Activated T-cell treated with anti-CD3 and anti-CD28 coated beads, Interleukin-2, amount 50 U/mL, for 24 hours (primary cell): Measurements from ENCODE around the gene POU4F3.
A peak's percentile ranks its signal among the peaks of the same experiment; 100 is the strongest.
"Not testable (repeated sequence)": the region's sequence is repeated elsewhere in the genome, so short reads cannot be mapped to it uniquely, and the experiment has no call there.

Source experiments
- DNase-seq: peaks from one replicate; pipeline ENCODE4 v3.0.0-alpha.2; 2020
- H3K27ac Mint-ChIP-seq: 2 replicates; pipeline ENCODE4 v1.8.0; 2020; ENCODE audit warnings: mild to moderate bottlenecking, mixed read lengths
- H3K27me3 Mint-ChIP-seq: 2 replicates; pipeline ENCODE4 v1.8.0; 2020; ENCODE audit warnings: mixed read lengths
- H3K36me3 Mint-ChIP-seq: 2 replicates; pipeline ENCODE4 v1.8.0; 2020; ENCODE audit warnings: low read depth, mixed read lengths
- H3K4me1 Mint-ChIP-seq: 2 replicates; pipeline ENCODE4 v1.8.0; 2020; ENCODE audit warnings: low read depth, mixed read lengths
- H3K4me3 Mint-ChIP-seq: 2 replicates; pipeline ENCODE4 v1.8.0; 2020; ENCODE audit warnings: mild to moderate bottlenecking, moderate library complexity, mixed read lengths
- H3K9me3 Mint-ChIP-seq: 2 replicates; pipeline ENCODE4 v1.8.0; 2020; ENCODE audit warnings: mixed read lengths

The POU4F3 gene, protein sequence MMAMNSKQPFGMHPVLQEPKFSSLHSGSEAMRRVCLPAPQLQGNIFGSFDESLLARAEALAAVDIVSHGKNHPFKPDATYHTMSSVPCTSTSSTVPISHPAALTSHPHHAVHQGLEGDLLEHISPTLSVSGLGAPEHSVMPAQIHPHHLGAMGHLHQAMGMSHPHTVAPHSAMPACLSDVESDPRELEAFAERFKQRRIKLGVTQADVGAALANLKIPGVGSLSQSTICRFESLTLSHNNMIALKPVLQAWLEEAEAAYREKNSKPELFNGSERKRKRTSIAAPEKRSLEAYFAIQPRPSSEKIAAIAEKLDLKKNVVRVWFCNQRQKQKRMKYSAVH

DNA sequence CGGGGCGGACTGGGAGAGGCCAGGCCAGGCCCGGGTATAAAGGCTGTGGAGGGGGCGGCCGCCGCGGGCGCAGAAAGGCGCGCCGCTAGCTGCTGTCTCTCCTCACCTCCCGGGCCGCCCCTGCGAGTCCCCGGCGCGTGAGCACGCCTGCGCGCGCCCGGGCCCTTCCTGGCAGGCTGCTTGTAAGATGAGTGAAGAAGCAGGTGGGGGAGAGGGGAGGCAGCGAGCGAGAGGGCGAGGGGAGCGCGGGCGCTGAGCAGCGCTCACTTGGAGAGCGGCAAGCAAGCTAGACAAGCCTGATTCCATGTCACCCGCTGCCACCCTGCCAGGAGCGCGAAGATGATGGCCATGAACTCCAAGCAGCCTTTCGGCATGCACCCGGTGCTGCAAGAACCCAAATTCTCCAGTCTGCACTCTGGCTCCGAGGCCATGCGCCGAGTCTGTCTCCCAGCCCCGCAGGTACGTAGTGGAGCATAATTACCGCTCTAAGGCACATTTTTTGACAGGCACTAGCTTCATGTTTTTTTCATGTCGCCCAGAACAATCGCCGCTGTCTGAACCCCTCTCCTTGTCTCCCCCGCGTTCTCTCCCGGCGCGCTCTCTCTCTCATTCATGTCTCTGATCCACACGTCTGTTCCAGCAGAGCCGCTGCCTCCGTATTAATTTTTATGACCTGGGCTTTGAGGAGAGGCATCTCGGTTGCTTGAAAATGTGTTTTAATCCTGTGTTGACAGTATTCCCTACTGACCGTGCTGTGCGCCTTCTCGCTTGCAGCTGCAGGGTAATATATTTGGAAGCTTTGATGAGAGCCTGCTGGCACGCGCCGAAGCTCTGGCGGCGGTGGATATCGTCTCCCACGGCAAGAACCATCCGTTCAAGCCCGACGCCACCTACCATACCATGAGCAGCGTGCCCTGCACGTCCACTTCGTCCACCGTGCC, at the start of gene POU4F3:
TSS of gene POU4F3 (plus strand) at position 66 of the 941 bp plus-strand sequence. CDS start at position 340, 274 bp downstream.
- Mint-ChIP-seq H3K4me3 (no peak within 1 kb of the TSS), H3K9me3 (peaks cover 3% of the 10 kb centered on the region), H3K27ac (peak within 1 kb of the TSS; percentile 67), H3K36me3 (no peaks in the 10 kb centered on the region), H3K27me3 (peaks cover 97% of the 10 kb centered on the region), H3K4me1 (peaks cover 11% of the 10 kb centered on the region)
- no peak for DNase-seq

DNA sequence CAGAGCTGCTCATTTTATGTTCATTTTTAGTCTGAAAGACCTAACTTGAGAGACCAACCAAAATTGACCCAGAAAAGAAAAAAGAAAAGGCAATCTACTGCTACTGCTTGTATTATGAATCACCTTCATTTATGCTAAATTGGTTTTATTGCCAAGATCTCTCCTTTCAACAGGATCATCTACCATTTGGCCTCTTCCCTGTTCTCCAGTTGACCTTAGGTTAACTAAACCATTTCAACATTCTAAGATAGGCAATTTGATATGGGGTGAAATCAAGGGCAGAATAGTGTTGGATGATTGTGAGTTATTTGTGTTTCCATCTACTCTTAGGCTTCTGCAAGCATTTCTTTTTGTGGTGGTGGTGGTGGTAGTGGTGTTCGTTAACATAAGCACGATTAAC, 48.3 kb upstream of the POU4F3 start:
- Mint-ChIP-seq H3K4me3 (no peak overlapping the region), H3K27ac (no peak overlapping the region), H3K27me3 (no peaks in the 10 kb centered on the region), H3K4me1 (no peaks in the 10 kb centered on the region), H3K36me3 (peaks cover 26% of the 10 kb centered on the region), H3K9me3 (no peaks in the 10 kb centered on the region)
- DNase-seq: no peak

DNA sequence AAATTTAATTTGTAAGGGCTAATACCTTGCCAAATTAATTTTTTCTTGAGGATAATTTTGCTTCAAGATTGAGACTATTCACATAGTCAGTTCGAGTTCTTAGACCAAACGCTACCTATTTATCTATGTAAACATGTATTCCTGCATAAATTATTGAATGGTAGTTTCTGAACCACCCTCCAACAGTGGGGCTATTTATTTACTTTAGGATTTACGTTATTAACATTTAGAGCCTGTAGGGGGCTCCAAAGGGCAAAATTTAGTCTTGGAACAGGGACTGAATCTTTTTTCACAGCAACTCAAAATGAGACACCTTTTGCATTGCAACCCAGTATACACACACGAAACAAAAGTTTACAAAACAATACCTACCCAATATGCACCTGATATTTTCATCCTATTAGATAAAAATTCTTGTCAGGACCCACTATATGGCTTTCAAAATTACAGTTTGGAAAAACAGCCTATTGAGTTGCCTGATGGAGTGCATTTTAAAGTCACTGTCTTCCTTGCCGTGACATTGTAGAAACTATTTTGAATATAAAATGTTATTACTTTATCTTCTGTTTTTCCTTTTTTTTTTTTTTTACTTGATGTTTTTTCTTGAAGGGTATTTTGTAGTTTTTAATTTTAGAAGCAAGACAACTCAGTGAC, 47.1 kb upstream of the POU4F3 start:
- no peaks in the 10 kb centered on the region for H3K27me3 Mint-ChIP-seq
- H3K27ac Mint-ChIP-seq: no peak overlapping the region
- peaks cover 16% of the 10 kb centered on the region for H3K36me3 Mint-ChIP-seq
- DNase-seq: no peak
- no peak overlapping the region for H3K4me3 Mint-ChIP-seq
- no peaks in the 10 kb centered on the region for H3K4me1 Mint-ChIP-seq
- no peaks in the 10 kb centered on the region for H3K9me3 Mint-ChIP-seq

DNA sequence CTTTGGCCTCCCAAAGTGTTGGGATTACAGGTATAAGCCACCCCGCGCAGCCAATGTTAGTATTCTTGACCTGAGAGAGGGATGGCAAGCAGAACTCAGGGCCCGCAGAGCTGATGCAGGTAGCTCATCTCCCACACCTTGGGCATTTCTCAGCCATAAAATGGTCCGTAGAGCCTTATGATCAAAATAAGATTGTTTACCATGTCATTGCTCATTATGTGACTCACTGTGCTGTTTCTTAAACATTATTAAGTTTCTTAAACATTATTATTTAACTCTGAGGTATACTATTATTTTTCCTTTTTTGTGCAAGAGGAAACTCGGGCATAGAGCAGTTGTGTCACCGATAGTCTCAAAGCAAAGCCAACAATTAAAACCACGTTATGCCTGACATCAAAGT, 42.4 kb upstream of the POU4F3 start:
- H3K9me3 Mint-ChIP-seq: no peaks in the 10 kb centered on the region
- no peaks in the 10 kb centered on the region for H3K4me1 Mint-ChIP-seq
- no peak overlapping the region for H3K27ac Mint-ChIP-seq
- H3K4me3 Mint-ChIP-seq: no peak overlapping the region
- no peaks in the 10 kb centered on the region for H3K36me3 Mint-ChIP-seq
- no peaks in the 10 kb centered on the region for H3K27me3 Mint-ChIP-seq
- no peak for DNase-seq

DNA sequence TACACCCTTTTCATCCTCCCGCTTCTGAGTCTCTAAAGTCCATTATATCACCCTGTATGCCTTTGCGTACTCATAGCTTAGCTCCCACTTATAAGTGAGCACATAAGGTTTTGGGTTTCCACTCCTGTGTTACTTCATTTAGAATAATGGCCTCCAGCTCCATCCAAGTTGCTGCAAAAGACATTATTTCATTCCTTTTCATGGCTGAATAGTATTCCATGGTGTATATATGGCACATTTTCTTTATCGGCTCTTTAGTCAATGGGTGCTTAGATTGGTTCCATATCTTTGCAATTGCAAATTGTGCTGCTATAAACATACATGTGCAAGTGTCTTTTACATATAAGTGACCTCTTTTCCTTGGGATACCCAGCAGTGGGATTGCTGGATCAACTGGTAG, 39.7 kb upstream of the POU4F3 start:
- not testable (repeated sequence) for H3K4me1 Mint-ChIP-seq, H3K9me3 Mint-ChIP-seq, H3K4me3 Mint-ChIP-seq, DNase-seq, H3K27me3 Mint-ChIP-seq, H3K27ac Mint-ChIP-seq, H3K36me3 Mint-ChIP-seq

DNA sequence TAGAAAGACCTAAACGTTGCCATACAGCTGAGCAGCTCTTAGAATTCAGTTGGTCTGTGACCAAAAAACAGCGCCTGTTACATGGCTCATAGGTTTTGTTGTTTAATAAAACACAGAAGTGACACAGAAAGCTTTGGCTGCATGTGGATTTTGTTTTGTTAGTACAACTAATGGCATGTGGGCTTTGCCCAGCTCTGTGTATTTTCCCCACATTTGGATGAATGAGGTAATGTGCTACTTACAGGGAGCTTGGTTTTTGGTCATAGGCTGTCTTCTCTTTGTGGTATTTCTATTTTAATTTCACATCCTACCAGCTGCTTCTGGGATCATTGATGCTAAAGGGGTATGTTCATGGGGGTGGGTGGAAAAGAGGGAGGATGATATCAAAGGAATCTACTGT, 37.0 kb upstream of the POU4F3 start:
- Mint-ChIP-seq H3K4me3 (no peak overlapping the region), H3K36me3 (no peaks in the 10 kb centered on the region), H3K27ac (no peak overlapping the region), H3K9me3 (no peaks in the 10 kb centered on the region), H3K4me1 (no peaks in the 10 kb centered on the region), H3K27me3 (peaks cover 13% of the 10 kb centered on the region)
- DNase-seq: no peak

DNA sequence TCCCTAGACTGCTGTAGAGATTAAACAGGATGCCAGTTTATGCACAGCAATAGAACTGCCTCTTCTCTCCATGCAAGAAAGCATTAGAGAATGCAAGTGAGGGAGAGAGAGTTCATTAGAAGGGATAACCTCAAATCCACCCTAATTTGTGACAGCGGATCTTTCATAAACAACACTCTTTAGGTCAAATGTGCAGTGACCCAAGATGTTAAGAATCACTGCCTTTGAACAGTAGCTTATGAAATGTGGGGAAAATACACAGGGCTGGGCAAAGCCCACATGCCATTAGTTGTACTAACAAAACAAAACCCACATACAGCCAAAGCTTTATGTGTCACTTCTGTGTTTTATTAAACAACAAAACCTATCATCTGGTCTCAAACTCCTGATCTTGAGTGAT, 36.2 kb upstream of the POU4F3 start:
- H3K36me3 Mint-ChIP-seq: no peaks in the 10 kb centered on the region
- no peaks in the 10 kb centered on the region for H3K4me1 Mint-ChIP-seq

DNA sequence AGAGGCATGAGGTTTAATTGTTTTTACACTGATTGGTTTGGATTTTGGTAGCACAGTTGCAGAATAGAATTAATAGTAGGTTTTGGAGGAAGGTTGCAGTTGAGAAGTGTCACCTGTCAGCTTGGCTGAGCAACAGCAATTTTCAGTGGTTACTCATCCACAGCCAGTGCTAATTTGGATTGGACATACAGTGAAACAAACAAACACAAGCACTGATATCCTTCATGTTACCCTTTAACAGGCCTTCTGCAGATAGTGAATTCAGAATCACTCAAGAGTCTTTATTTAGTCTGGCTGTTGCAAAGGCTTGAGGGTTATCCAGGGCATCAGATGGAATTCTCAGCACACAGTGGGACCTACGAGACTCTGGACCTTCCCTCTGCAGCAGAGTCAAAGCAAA, 31.8 kb upstream of the POU4F3 start:
- Mint-ChIP-seq H3K36me3 (no peaks in the 10 kb centered on the region), H3K27ac (no peak overlapping the region), H3K4me1 (no peaks in the 10 kb centered on the region), H3K27me3 (peaks cover 17% of the 10 kb centered on the region), H3K9me3 (no peaks in the 10 kb centered on the region), H3K4me3 (no peak overlapping the region)
- DNase-seq: no peak

More for the DNA sequence above, 36.2 kb upstream of the POU4F3 start:
- Mint-ChIP-seq H3K27ac (no peak overlapping the region), H3K4me3 (no peak overlapping the region), H3K27me3 (peaks cover 13% of the 10 kb centered on the region), H3K9me3 (no peaks in the 10 kb centered on the region)
- DNase-seq: no peak

DNA sequence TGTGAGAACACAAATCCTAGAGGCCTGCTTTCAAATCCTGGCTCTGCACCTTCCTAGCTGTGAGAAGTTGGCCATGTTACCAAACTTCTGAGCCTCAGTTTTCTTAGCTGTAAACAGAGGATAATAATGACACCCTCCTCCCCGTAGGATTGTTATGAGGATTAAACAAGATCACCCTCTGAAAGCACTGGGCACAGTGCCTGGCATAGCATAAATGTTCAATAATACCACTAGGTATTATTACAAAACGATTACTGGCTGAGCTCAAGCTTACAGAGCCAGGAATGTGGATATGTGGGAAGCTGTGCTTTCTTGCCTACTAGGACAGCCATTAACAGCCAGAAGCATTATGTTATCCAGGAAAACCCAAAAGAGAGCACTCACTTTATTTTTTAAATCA, 30.8 kb upstream of the POU4F3 start:
- Mint-ChIP-seq H3K27me3 (peaks cover 15% of the 10 kb centered on the region), H3K4me3 (no peak overlapping the region), H3K36me3 (no peaks in the 10 kb centered on the region), H3K27ac (no peak overlapping the region), H3K9me3 (no peaks in the 10 kb centered on the region), H3K4me1 (peaks cover under 1% of the 10 kb centered on the region)
- DNase-seq: no peak

DNA sequence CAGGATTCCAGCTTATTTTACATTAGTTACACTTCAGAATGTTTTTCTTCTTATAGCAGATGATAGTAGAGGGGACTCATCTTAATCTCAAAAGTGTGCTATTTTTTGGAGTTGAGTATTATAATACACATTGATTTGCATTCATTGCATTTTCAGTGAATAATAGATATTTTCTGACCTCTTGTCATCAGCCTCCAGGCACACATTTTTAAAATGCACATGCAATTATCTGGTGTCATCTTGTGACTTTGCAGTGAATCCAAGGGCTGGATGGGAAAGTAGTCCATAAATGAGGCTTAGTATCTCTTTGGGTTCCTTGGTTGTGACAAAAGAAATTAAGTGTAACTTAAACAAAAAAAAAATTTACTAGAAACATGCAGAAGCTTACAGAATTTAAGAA, 28.1 kb upstream of the POU4F3 start:
- DNase-seq: no peak
- no peak overlapping the region for H3K27ac Mint-ChIP-seq
- no peaks in the 10 kb centered on the region for H3K9me3 Mint-ChIP-seq
- H3K4me1 Mint-ChIP-seq: peaks cover 5% of the 10 kb centered on the region
- peaks cover 28% of the 10 kb centered on the region for H3K27me3 Mint-ChIP-seq
- no peak overlapping the region for H3K4me3 Mint-ChIP-seq
- no peaks in the 10 kb centered on the region for H3K36me3 Mint-ChIP-seq

DNA sequence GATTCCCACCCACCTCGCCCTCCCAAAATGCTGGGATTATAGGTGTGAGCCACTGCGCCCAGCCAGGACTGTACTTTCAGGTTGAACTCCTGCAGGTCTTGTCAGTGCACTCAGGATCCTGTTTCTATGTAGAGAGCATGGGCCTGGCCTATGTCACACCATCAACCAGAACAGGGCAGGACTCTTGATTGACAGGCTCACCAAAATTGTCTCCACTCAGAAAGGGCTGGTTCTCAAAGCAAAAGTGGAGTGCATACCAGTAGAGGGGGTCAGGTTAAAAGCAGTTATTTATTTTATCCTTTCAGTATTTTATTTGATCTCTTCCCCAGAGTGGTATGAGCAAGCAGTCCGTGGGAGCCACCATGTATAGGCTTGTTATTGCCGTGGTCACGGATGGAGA, 27.4 kb upstream of the POU4F3 start:
- H3K36me3 Mint-ChIP-seq: no peaks in the 10 kb centered on the region

DNA sequence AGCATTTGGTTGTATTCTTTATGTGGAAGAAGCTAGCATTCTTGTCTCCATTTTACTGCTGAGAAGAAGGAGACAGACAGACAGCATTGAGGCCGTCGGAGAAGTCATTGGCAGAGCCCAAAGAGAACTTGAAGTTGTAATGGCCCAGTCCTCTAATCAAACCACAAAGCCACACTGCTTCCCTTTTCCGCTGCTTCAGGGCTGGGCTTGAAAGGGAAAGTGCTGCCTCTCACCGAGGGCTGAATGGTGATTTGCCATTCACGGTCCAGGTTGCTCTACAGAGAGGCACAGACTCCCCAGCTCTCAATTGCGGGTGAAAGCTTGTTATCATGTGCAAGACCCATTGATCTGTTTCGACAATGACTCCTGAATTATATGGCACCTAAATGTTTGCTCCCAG, 25.6 kb upstream of the POU4F3 start:
- DNase-seq: no peak
- Mint-ChIP-seq H3K4me3 (no peak overlapping the region), H3K27me3 (peaks cover 33% of the 10 kb centered on the region), H3K4me1 (peaks cover 5% of the 10 kb centered on the region), H3K9me3 (no peaks in the 10 kb centered on the region), H3K36me3 (no peaks in the 10 kb centered on the region), H3K27ac (no peak overlapping the region)

More for the DNA sequence above, 27.4 kb upstream of the POU4F3 start:
- no peak for DNase-seq
- Mint-ChIP-seq H3K4me1 (peaks cover 5% of the 10 kb centered on the region), H3K27ac (no peak overlapping the region), H3K9me3 (no peaks in the 10 kb centered on the region), H3K27me3 (peaks cover 27% of the 10 kb centered on the region), H3K4me3 (no peak overlapping the region)

DNA sequence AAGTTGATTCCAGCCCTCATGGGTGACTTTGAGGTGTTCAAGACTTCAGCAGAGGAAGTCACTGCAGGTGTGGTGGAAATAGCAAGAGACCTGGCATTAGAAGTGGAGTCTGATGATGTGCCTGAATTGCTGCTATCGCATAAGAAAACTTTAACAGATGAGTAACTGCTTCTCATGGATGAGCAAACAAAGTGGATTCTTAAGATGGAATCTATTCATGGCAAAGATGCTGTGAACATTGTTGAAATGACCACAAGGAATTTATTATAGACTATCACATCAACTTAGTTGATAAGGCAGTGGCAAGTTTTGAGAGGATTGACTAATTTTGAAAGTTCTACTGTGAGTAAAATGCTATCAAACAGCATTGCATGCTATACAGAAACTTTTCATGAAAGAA, 17.1 kb upstream of the POU4F3 start:
- DNase-seq: no peak
- no peak overlapping the region for H3K4me3 Mint-ChIP-seq
- H3K27ac Mint-ChIP-seq: no peak overlapping the region
- H3K27me3 Mint-ChIP-seq: peaks cover 3% of the 10 kb centered on the region
- no peaks in the 10 kb centered on the region for H3K4me1 Mint-ChIP-seq
- no peaks in the 10 kb centered on the region for H3K9me3 Mint-ChIP-seq
- H3K36me3 Mint-ChIP-seq: no peaks in the 10 kb centered on the region

DNA sequence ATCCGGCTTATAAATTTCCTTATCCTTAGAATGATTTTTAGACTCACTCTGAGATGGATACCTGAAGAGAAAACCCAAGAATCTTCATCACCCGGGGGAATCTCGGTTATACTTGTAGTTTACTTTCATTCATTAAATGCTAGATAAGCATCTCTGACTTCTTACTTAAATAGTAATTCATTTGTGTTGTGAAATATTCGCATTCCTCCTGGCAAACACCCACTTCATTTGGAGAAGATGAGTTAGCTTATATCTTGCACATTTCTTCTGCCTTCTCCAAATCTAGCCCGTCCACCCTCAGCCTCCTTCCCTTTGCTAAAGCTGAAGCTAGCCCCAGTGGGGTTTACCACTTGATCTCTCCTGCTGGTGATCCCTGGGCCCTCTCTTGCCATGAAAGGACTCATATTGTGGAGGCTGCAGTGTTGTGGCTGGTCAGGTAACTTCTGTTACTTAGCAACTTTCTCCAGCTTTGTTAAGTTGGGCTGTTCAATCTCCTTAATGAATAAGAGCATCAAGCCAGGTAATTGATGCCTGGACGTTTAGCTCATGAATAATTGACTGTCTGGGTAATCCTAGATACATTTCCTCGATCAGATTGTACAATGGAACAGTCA, 11.3 kb upstream of the POU4F3 start:
- H3K27ac Mint-ChIP-seq: no peak overlapping the region
- no peaks in the 10 kb centered on the region for H3K36me3 Mint-ChIP-seq
- H3K27me3 Mint-ChIP-seq: peaks cover 40% of the 10 kb centered on the region
- no peaks in the 10 kb centered on the region for H3K9me3 Mint-ChIP-seq
- H3K4me1 Mint-ChIP-seq: no peaks in the 10 kb centered on the region
- H3K4me3 Mint-ChIP-seq: no peak overlapping the region
- DNase-seq: no peak
